Measurements from ENCODE around the gene PRR18. TPM values are rescaled to one million over a fixed set of nuclear protein-coding genes. Genes with fewer than 3 reads are reported as not detected.
A peak's percentile ranks its signal among the peaks of the same experiment; 100 is the strongest.

PRR18 gene
- total RNA-seq, 1 experiment from 2014 or later = 0.76 TPM

GRCh38 chr6:166318649-166319600, 10.7 kb upstream of the PRR18 start:
- no peak for DNase-seq (ENCODE audit: low read depth in 1 of 2, low spot score in 2 of 2)
- H3K4me1 ChIP-seq (replicated peaks) = peaks cover 5% of the 10 kb centered on the region
- peaks cover 35% of the 10 kb centered on the region for H3K36me3 ChIP-seq
- H3K4me3 ChIP-seq = no peak overlapping the region
- H3K27me3 ChIP-seq (replicated peaks) = no peaks in the 10 kb centered on the region
- no peaks in the 10 kb centered on the region for H3K9me3 ChIP-seq (replicated peaks)
- no peak overlapping the region for H3K27ac ChIP-seq

GRCh38 chr6:166318227-166318626, 10.0 kb upstream of the PRR18 start:
- H3K4me3 ChIP-seq = no peak overlapping the region

GRCh38 chr6:166317261-166318212, 9.3 kb upstream of the PRR18 start:
- Histone ChIP-seq H3K36me3 (peaks cover 24% of the 10 kb centered on the region), H3K4me1 (replicated peaks) (peaks cover 5% of the 10 kb centered on the region), H3K9me3 (replicated peaks) (no peaks in the 10 kb centered on the region), H3K27me3 (replicated peaks) (no peaks in the 10 kb centered on the region), H3K27ac (no peak overlapping the region), H3K4me3 (no peak overlapping the region)
- DNase-seq (ENCODE audit: low read depth in 1 of 2, low spot score in 2 of 2) = no peak

More at GRCh38 chr6:166318227-166318626, 10.0 kb upstream of the PRR18 start:
- Histone ChIP-seq H3K9me3 (replicated peaks) (no peaks in the 10 kb centered on the region), H3K27ac (no peak overlapping the region), H3K27me3 (replicated peaks) (no peaks in the 10 kb centered on the region), H3K4me1 (replicated peaks) (peaks cover 5% of the 10 kb centered on the region), H3K36me3 (peaks cover 31% of the 10 kb centered on the region)
- no peak for DNase-seq (ENCODE audit: low read depth in 1 of 2, low spot score in 2 of 2)

- Histone ChIP-seq H3K27me3 (replicated peaks) (no peaks in the 10 kb centered on the region), H3K9me3 (replicated peaks) (no peaks in the 10 kb centered on the region), H3K36me3 (peaks cover 12% of the 10 kb centered on the region), H3K27ac (no peak overlapping the region), H3K4me3 (no peak overlapping the region), H3K4me1 (replicated peaks) (peaks cover 5% of the 10 kb centered on the region)
- no peak for DNase-seq (ENCODE audit: low read depth in 1 of 2, low spot score in 2 of 2)
Observed at GRCh38 chr6:166315436-166315835, 7.2 kb upstream of the PRR18 start.

GRCh38 chr6:166314454-166314853, 6.3 kb upstream of the PRR18 start:
- H3K4me3 ChIP-seq = no peak overlapping the region
- peaks cover 7% of the 10 kb centered on the region; the same call in 1 of the 2 replicates for H3K36me3 ChIP-seq
- no peak for DNase-seq (ENCODE audit: low read depth in 1 of 2, low spot score in 2 of 2)
- H3K9me3 ChIP-seq (replicated peaks) = no peaks in the 10 kb centered on the region
- no peak overlapping the region for H3K27ac ChIP-seq
- H3K27me3 ChIP-seq (replicated peaks) = no peaks in the 10 kb centered on the region
- peaks cover 5% of the 10 kb centered on the region for H3K4me1 ChIP-seq (replicated peaks)

GRCh38 chr6:166313255-166314070, 5.3 kb upstream of the PRR18 start:
- H3K9me3 ChIP-seq (replicated peaks) = no peaks in the 10 kb centered on the region

GRCh38 chr6:166312832-166313231, 4.6 kb upstream of the PRR18 start:
- Histone ChIP-seq H3K27ac (no peak overlapping the region), H3K36me3 (no peaks in the 10 kb centered on the region), H3K27me3 (replicated peaks) (no peaks in the 10 kb centered on the region), H3K4me1 (replicated peaks) (peaks cover 8% of the 10 kb centered on the region), H3K9me3 (replicated peaks) (no peaks in the 10 kb centered on the region), H3K4me3 (no peak overlapping the region)
- no peak for DNase-seq (ENCODE audit: low read depth in 1 of 2, low spot score in 2 of 2)

More at GRCh38 chr6:166313255-166314070, 5.3 kb upstream of the PRR18 start:
- H3K4me3 ChIP-seq = no peak overlapping the region
- H3K36me3 ChIP-seq = no peaks in the 10 kb centered on the region
- H3K4me1 ChIP-seq (replicated peaks) = peaks cover 2% of the 10 kb centered on the region
- DNase-seq (ENCODE audit: low read depth in 1 of 2, low spot score in 2 of 2) = peak in 1 of 2 experiments; percentile 49
- no peak overlapping the region for H3K27ac ChIP-seq
- H3K27me3 ChIP-seq (replicated peaks) = no peaks in the 10 kb centered on the region

- Histone ChIP-seq H3K27me3 (replicated peaks) (no peaks in the 10 kb centered on the region), H3K27ac (no peak overlapping the region), H3K36me3 (no peaks in the 10 kb centered on the region)
Observed at GRCh38 chr6:166310634-166311033, 2.4 kb upstream of the PRR18 start.

GRCh38 chr6:166309977-166310376, 1.8 kb upstream of the PRR18 start:
- DNase-seq (ENCODE audit: low read depth in 1 of 2, low spot score in 2 of 2) = no peak
- Histone ChIP-seq H3K27ac (no peak overlapping the region), H3K27me3 (replicated peaks) (no peaks in the 10 kb centered on the region), H3K9me3 (replicated peaks) (no peaks in the 10 kb centered on the region), H3K36me3 (no peaks in the 10 kb centered on the region), H3K4me3 (no peak overlapping the region), H3K4me1 (replicated peaks) (peaks cover 12% of the 10 kb centered on the region)

More at GRCh38 chr6:166310634-166311033, 2.4 kb upstream of the PRR18 start:
- DNase-seq (ENCODE audit: low read depth in 1 of 2, low spot score in 2 of 2) = no peak
- Histone ChIP-seq H3K9me3 (replicated peaks) (no peaks in the 10 kb centered on the region), H3K4me1 (replicated peaks) (peaks cover 12% of the 10 kb centered on the region), H3K4me3 (no peak overlapping the region)

GRCh38 chr6:166308769-166309589, 787 bp upstream of the PRR18 start:
- Histone ChIP-seq H3K36me3 (no peaks in the 10 kb centered on the region), H3K27ac (no peak overlapping the region), H3K4me1 (replicated peaks) (peaks cover 12% of the 10 kb centered on the region), H3K27me3 (replicated peaks) (no peaks in the 10 kb centered on the region), H3K9me3 (replicated peaks) (no peaks in the 10 kb centered on the region), H3K4me3 (peak overlapping the region; percentile 41)
- DNase-seq (ENCODE audit: low read depth in 1 of 2, low spot score in 2 of 2) = no peak

GRCh38 chr6:166307082-166308032, 835 bp downstream of the PRR18 start:
- Histone ChIP-seq H3K27ac (no peak overlapping the region), H3K36me3 (no peaks in the 10 kb centered on the region), H3K4me1 (replicated peaks) (peaks cover 12% of the 10 kb centered on the region), H3K27me3 (replicated peaks) (no peaks in the 10 kb centered on the region), H3K9me3 (replicated peaks) (no peaks in the 10 kb centered on the region), H3K4me3 (peak overlapping the region; percentile 41)
- DNase-seq (ENCODE audit: low read depth in 1 of 2, low spot score in 2 of 2) = peak in 1 of 2 experiments; percentile 29

Data from SJSA1 (cell line).